Esophagus muscularis mucosa (tissue), 3 donors: Measurements from ENCODE around the gene BBX.

Experiments used
- CTCF ChIP-seq, 3 experiments: fragments of 200-600 bp in 2 of 3; fragments of 450-650 bp in 1 of 3; sonication (generic) in 2 of 3; IDR thresholded peaks; one replicate each; pipeline ENCODE4 v1.5.1; 2017 to 2019; ENCODE audit warnings: antibody characterized with exemption in 3 of 3, mild to moderate bottlenecking in 2 of 3, moderate library complexity in 1 of 3
- POLR2A ChIP-seq: fragments of 450-650 bp; IDR thresholded peaks from one replicate; pipeline ENCODE4 v1.6.1; 2017; ENCODE audit warnings: antibody characterized with exemption, moderate library complexity, mild to moderate bottlenecking, low read depth

GRCh38 chr3:107574650-107575049 lies 51.9 kb downstream of the BBX start:
- TF ChIP-seq CTCF (IDR thresholded peaks at IDR 0.05) (peak; percentile 49 to 62 (median 55)), POLR2A (no peak)
